Endothelial cell of umbilical vein (primary cell): ENCODE measurements around the gene CLIC5. TPM values are rescaled to one million over a fixed set of nuclear protein-coding genes. Genes with fewer than 3 reads are reported as not detected.

ENCODE experiments used
- BruUV-seq: library from RNA; stranded (reverse); fragments of 400-500 nt; replicated peaks from 2 replicates; lab custom pipeline; 2021; lab: Mats Ljungman, UMichigan
- CTCF ChIA-PET: fragments of 300-600, 350-600 bp; sonication (Branson Sonifier 250); formaldehyde crosslinking; loops from one replicate; lab custom pipeline; 2021; ENCODE audit warnings: antibody characterized with exemption, inconsistent platforms; lab: Charles Lee
- POLR2A ChIA-PET: fragments of 300-600, 350-600 bp; sonication (Branson Sonifier 250); formaldehyde crosslinking; loops from one replicate; lab custom pipeline; 2021; ENCODE audit warnings: antibody characterized with exemption, inconsistent platforms; lab: Charles Lee
- DNase-seq: peaks from one replicate; pipeline ENCODE4 v3.0.0-alpha.2; 2011; ENCODE audit warnings: low read depth, low spot score
- FAIRE-seq: peaks from 2 replicates; lab custom pipeline; 2011; peaks lifted over from hg19 to GRCh38; lab: Jason Lieb, UNC
- H2AFZ ChIP-seq: 2 replicates; pipeline ENCODE4 v1.6.0; 2012; ENCODE audit warnings: low read depth, low read length, control low read depth, inconsistent platforms
- H3K27ac ChIP-seq: 2 replicates; pipeline ENCODE4 v1.5.1; 2011; ENCODE audit warnings: low read depth, mild to moderate bottlenecking, control low read depth, low read length, moderate library complexity; ENCODE audit not compliant: insufficient read depth
- H3K27me3 ChIP-seq, 2 experiments: 2 replicates each; pipeline versions ENCODE4 v1.6.0 to v1.6.1; 2011; ENCODE audit warnings: low read length in 2 of 2, mixed read lengths in 1 of 2; ENCODE audit not compliant: control insufficient read depth in 2 of 2, insufficient read depth in 2 of 2
- H3K36me3 ChIP-seq, 2 experiments: 2 replicates in 1 of 2; 3 replicates in 1 of 2; pipeline ENCODE4 v1.5.1; 2011; ENCODE audit warnings: low read length in 2 of 2, mild to moderate bottlenecking in 1 of 2, moderate library complexity in 1 of 2; ENCODE audit not compliant: control insufficient read depth in 2 of 2, insufficient read depth in 2 of 2; ENCODE audit errors: extremely low read depth in 1 of 2
- H3K4me1 ChIP-seq: 3 replicates; pipeline ENCODE4 v1.5.1; 2011; ENCODE audit warnings: mild to moderate bottlenecking, low read length; ENCODE audit not compliant: control insufficient read depth, insufficient read depth; ENCODE audit errors: extremely low read depth
- H3K4me2 ChIP-seq: 2 replicates; pipeline ENCODE4 v1.6.1; 2011; ENCODE audit warnings: low read length, control low read depth, mixed read lengths; ENCODE audit not compliant: insufficient read depth
- H3K4me3 ChIP-seq, 3 experiments: fragments of 200-600 bp in 1 of 3; sonication (generic), shearing (Covaris generic) in 1 of 3; replicated peaks in 1 of 3; 2 replicates each; pipeline ENCODE4 v1.5.1; 2011 to 2016; ENCODE audit warnings: control low read depth in 3 of 3, low read length in 3 of 3, mild to moderate bottlenecking in 2 of 3, inconsistent platforms in 1 of 3, low read depth in 1 of 3, moderate library complexity in 1 of 3; ENCODE audit not compliant: insufficient read depth in 1 of 3
- H3K79me2 ChIP-seq: 2 replicates; pipeline ENCODE4 v1.6.0; 2012; ENCODE audit warnings: low read length, inconsistent platforms; ENCODE audit not compliant: control insufficient read depth, insufficient read depth
- H3K9ac ChIP-seq: replicated peaks from 2 replicates; pipeline ENCODE3; 2011; ENCODE audit warnings: low read length, control low read depth; ENCODE audit not compliant: insufficient read depth; ENCODE audit errors: extremely low read depth
- H3K9me1 ChIP-seq: replicated peaks from 3 replicates; pipeline ENCODE4 v1.6.0; 2011; ENCODE audit warnings: mild to moderate bottlenecking, low read length; ENCODE audit not compliant: control insufficient read depth, insufficient read depth; ENCODE audit errors: extremely low read depth
- H3K9me3 ChIP-seq: replicated peaks from 2 replicates; pipeline ENCODE4 v1.5.1; 2012; ENCODE audit warnings: low read length, inconsistent platforms; ENCODE audit not compliant: control insufficient read depth, insufficient read depth
- H4K20me1 ChIP-seq: replicated peaks from 2 replicates; pipeline ENCODE3; 2011; ENCODE audit warnings: mild to moderate bottlenecking, low read length; ENCODE audit not compliant: control insufficient read depth, insufficient read depth; ENCODE audit errors: extremely low read depth
- EZH2 ChIP-seq: IDR thresholded peaks from 2 replicates; pipeline ENCODE4 v1.6.1; 2012; ENCODE audit warnings: borderline replicate concordance, low read depth, mild to moderate bottlenecking, moderate library complexity, low read length, inconsistent platforms; ENCODE audit not compliant: severe bottlenecking
- FOS ChIP-seq: IDR thresholded peaks from 2 replicates; pipeline ENCODE4 v1.6.1; 2011; ENCODE audit warnings: mild to moderate bottlenecking, low read length, moderate library complexity, borderline replicate concordance; ENCODE audit not compliant: insufficient read depth
- GATA2 ChIP-seq: IDR thresholded peaks from 2 replicates; pipeline ENCODE4 v1.7.0; 2011; ENCODE audit warnings: low read depth, mild to moderate bottlenecking, moderate library complexity, mixed read lengths, low read length; ENCODE audit not compliant: insufficient read length, insufficient read depth
- JUN ChIP-seq: IDR thresholded peaks from 2 replicates; pipeline ENCODE4 v1.6.1; 2011; ENCODE audit warnings: borderline replicate concordance, low read depth; ENCODE audit not compliant: insufficient read length, insufficient read depth
- MYC ChIP-seq: IDR thresholded peaks from one replicate; pipeline ENCODE4 v1.6.1; 2011; ENCODE audit warnings: mild to moderate bottlenecking, low read depth, low read length
- POLR2A ChIP-seq: IDR thresholded peaks from 2 replicates; pipeline ENCODE4 v1.6.1; 2012; ENCODE audit warnings: low read depth, mild to moderate bottlenecking, control low read depth, low read length
- POLR2AphosphoS5 ChIP-seq: IDR thresholded peaks from 2 replicates; pipeline ENCODE4 v1.6.1; 2012; ENCODE audit warnings: low read depth, mild to moderate bottlenecking, control low read depth, low read length, moderate library complexity; ENCODE audit not compliant: insufficient read depth
- dilution Hi-C: fragments of 300-500 bp; cut with MboI; formaldehyde crosslinking; loops from one replicate; pipeline ENCODE4 v1.15.0; 2019; ENCODE audit warnings: low sequenced_read_pairs; ENCODE audit not compliant: extremely low pct_ligation_motif_present
- intact Hi-C: fragments of 100-400 bp; cut with micrococcal nuclease; formaldehyde crosslinking; loops from one replicate; pipeline ENCODE4 v1.10.0; 2022
- polyA plus RNA-seq, 4 experiments: library from polyadenylated mRNA; depleted of rRNA in 3 of 4; stranded (reverse) in 3 of 4; unstranded in 1 of 4; fragments of >200 nt; gene quantifications; 2 replicates each; pipeline versions ENCODE4 v1.2.1 to v1.2.3, GENCODE V29; 2011 to 2012; ENCODE audit warnings: missing spikeins in 1 of 4
- total RNA-seq: library from RNA; stranded (reverse); gene quantifications from 2 replicates; pipeline ENCODE4 v1.2.3, GENCODE V29; 2021
- TF ChIP-seq, protein P1 (sequence below): IDR thresholded peaks from 2 replicates; pipeline ENCODE4 v1.6.1; 2011; ENCODE audit not compliant: insufficient read depth, insufficient read length
- TF ChIP-seq, protein P2 (sequence below), 2 donors: IDR thresholded peaks; 1 replicate in 1 of 2; 2 replicates in 1 of 2; pipeline ENCODE4 v1.5.1; 2011; ENCODE audit warnings: low read length in 2 of 2, mild to moderate bottlenecking in 2 of 2, moderate library complexity in 2 of 2, control low read depth in 1 of 2, inconsistent platforms in 1 of 2, low read depth in 1 of 2; ENCODE audit not compliant: insufficient read depth in 1 of 2; ENCODE audit errors: extremely low read depth in 1 of 2

Gene CLIC5
- total and polyA plus RNA-seq, 2 donors (not counting 3 experiments of a cell fraction or from before 2014, with no cell fraction given): 0.07 TPM; not detected in 1

DNA sequence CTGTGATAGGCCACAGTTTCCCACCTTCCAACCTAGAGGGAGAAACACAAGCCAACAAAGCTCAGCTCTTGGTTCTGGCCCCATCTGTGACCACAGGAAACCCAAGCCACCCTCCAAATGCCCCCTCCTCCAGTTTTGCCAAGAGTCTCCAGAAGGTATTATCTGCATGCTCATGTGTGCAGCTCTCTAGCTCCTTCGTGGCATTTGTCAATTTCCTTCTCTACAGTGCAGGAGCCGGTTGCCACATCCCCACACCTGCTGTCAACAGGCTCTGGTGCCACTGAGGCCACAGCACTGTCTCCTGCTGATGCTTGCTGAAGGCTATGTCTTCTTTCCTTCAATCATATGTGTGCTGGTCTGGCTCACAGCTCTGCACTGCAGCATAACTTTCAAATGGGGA, 177.2 kb downstream of the CLIC5 start:
- Histone ChIP-seq H3K4me3 (no peak overlapping the region), H3K4me2 (no peak overlapping the region), H3K27ac (no peak overlapping the region), H3K9me3 (no peaks in the 10 kb centered on the region), H3K27me3 (no peaks in the 10 kb centered on the region), H3K9ac (no peak overlapping the region), H3K4me1 (no peaks in the 10 kb centered on the region), H3K36me3 (no peaks in the 10 kb centered on the region), H3K9me1 (no peaks in the 10 kb centered on the region), H2AFZ (no peak overlapping the region), H4K20me1 (no peaks in the 10 kb centered on the region), H3K79me2 (no peaks in the 10 kb centered on the region)
- no TSS peak for BruUV-seq
- DNase-seq: no peak
- POLR2A ChIA-PET: no interaction called here
- no peak for TF ChIP-seq POLR2AphosphoS5
- TF ChIP-seq GATA2: no peak
- no peak for TF ChIP-seq JUN
- TF ChIP-seq FOS: no peak
- TF ChIP-seq EZH2: no peak
- no peak for TF ChIP-seq MYC
- no peak for TF ChIP-seq POLR2A
- TF ChIP-seq, protein P1, sequence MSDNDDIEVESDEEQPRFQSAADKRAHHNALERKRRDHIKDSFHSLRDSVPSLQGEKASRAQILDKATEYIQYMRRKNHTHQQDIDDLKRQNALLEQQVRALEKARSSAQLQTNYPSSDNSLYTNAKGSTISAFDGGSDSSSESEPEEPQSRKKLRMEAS: no peak
- TF ChIP-seq, protein P2, sequence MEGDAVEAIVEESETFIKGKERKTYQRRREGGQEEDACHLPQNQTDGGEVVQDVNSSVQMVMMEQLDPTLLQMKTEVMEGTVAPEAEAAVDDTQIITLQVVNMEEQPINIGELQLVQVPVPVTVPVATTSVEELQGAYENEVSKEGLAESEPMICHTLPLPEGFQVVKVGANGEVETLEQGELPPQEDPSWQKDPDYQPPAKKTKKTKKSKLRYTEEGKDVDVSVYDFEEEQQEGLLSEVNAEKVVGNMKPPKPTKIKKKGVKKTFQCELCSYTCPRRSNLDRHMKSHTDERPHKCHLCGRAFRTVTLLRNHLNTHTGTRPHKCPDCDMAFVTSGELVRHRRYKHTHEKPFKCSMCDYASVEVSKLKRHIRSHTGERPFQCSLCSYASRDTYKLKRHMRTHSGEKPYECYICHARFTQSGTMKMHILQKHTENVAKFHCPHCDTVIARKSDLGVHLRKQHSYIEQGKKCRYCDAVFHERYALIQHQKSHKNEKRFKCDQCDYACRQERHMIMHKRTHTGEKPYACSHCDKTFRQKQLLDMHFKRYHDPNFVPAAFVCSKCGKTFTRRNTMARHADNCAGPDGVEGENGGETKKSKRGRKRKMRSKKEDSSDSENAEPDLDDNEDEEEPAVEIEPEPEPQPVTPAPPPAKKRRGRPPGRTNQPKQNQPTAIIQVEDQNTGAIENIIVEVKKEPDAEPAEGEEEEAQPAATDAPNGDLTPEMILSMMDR (IDR thresholded peaks at IDR 0.05; ENCODE audit: extremely low read depth in 1 of 2, insufficient read depth in 1 of 2, low read depth in 1 of 2, low read length in 2 of 2): no peak
- CTCF ChIA-PET: no interaction called here
- intact Hi-C loops (no loop called here), dilution Hi-C loops (no loop called here)
- no peak for FAIRE-seq
